Aorta (tissue), 5 donors: ENCODE measurements around the gene EEF1AKMT3. TPM values are rescaled to one million over a fixed set of nuclear protein-coding genes. Genes with fewer than 3 reads are reported as not detected.
A peak's percentile ranks its signal among the peaks of the same experiment; 100 is the strongest.

Experiments
- ATAC-seq: fragments of 200-7000 bp; cut with Tn5 transposase; one replicate; pipeline ENCODE4 v1.9.1; 2022; ENCODE audit warnings: moderate library complexity; ENCODE audit not compliant: low FRiP score
- DNase-seq, 2 donors: peaks; one replicate each; pipeline ENCODE4 v3.0.0-alpha.2; 2020
- H3K27ac ChIP-seq, 2 donors: one replicate each; pipeline ENCODE4 v1.5.1; 2013; ENCODE audit warnings: low read length in 2 of 2, mild to moderate bottlenecking in 2 of 2, moderate library complexity in 2 of 2, control low read depth in 1 of 2, inconsistent platforms in 1 of 2, low read depth in 1 of 2
- H3K27me3 ChIP-seq, 2 donors: one replicate each; pipeline ENCODE4 v1.6.1; 2013; ENCODE audit warnings: control low read depth in 1 of 2, low read length in 1 of 2, mild to moderate bottlenecking in 1 of 2, moderate library complexity in 1 of 2; ENCODE audit not compliant: insufficient read depth in 2 of 2, control insufficient read depth in 1 of 2
- H3K36me3 ChIP-seq, 2 donors: one replicate each; pipeline ENCODE4 v1.6.1; 2013; ENCODE audit warnings: control low read depth in 1 of 2, low read length in 1 of 2, mild to moderate bottlenecking in 1 of 2; ENCODE audit not compliant: insufficient read depth in 2 of 2, control insufficient read depth in 1 of 2
- H3K4me1 ChIP-seq, 2 donors: one replicate each; pipeline ENCODE4 v1.6.1; 2013; ENCODE audit warnings: low read length in 2 of 2, control low read depth in 1 of 2, mild to moderate bottlenecking in 1 of 2, moderate library complexity in 1 of 2; ENCODE audit not compliant: insufficient read depth in 2 of 2, control insufficient read depth in 1 of 2
- H3K4me3 ChIP-seq, 2 donors: one replicate each; pipeline ENCODE4 v1.5.1; 2013; ENCODE audit warnings: low read length in 2 of 2, control low read depth in 1 of 2, mild to moderate bottlenecking in 1 of 2
- H3K9me3 ChIP-seq: one replicate; pipeline ENCODE4 v1.6.1; 2013; ENCODE audit warnings: mild to moderate bottlenecking, low read length; ENCODE audit not compliant: control insufficient read depth
- WGBS, 2 donors: extraction: QIAGEN DNeasy Blood & Tissue Kit; methylation state at CpG; one replicate each; pipeline ENCODE4 v1.1.7; 2013; 5-methylcytosine and 5-hydroxymethylcytosine counted together
- intact Hi-C, 2 donors: fragments of 100-400 bp; cut with DNase I; formaldehyde crosslinking; loops; one replicate each; pipeline versions ENCODE4 v1.14.2 to v1.15.0; 2022
- polyA plus RNA-seq, 2 donors: library from polyadenylated mRNA; stranded (reverse); fragments of 200-250 nt; gene quantifications; one replicate each; pipeline ENCODE4 v1.2.3, GENCODE V29; 2013
- total RNA-seq, 2 donors: library from RNA; stranded (reverse); fragmentation: NEBNext Ultra II Directional; extraction: Animal tissue kit (Norgen Biotek cat#: 25700); gene quantifications; one replicate each; pipeline ENCODE4 v1.2.1, GENCODE V29; 2021
- donor health status: healthy with polysubstance abuse.
- donor health status: Bipolar disorder and iron deficiency.
- donor health status: DM: no; HTN: no; CAD: no.
- donor health status: DM: no; HTN: no; CAD: no.
- donor health status: DM: yes; HTN: yes; CAD: no.

EEF1AKMT3 gene
- total and polyA plus RNA-seq, 4 donors = 4.5 to 10.9 (median 7.5) TPM

DNA sequence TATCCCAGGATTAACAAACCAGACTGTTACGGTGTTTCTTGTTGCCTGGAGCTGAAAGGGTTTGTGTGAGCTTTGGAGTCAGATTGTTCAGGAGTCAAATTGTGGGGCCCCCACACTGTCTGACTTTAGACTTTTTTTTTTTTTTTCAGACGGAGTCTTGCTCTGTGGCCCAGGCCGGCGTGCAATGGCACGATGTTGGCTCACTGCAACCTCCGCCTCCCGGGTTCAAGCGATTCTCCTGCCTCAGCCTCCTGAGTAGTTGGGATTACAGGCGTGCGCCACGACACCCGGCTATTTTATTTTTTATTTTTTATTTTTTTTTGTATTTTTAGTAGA is 11.0 kb downstream of the EEF1AKMT3 start:
- Histone ChIP-seq H3K9me3 (no peaks in the 10 kb centered on the region), H3K36me3 (peaks cover 2 to 7% of the 10 kb centered on the region in 2 donors), H3K27ac (no peak overlapping the region), H3K27me3 (no peaks in the 10 kb centered on the region), H3K4me3 (peak overlapping the region; percentile 16 to 95), H3K4me1 (no peaks in the 10 kb centered on the region)
- no peak for DNase-seq
- intact Hi-C loops = loop anchor here in 1 of 2 donors (5.0 kb wide), 1 partner anchor 124 kb away; no protein-coding TSS in a partner anchor
- 84 to 86% methylated on average over 12 of the region's 12 CpGs for WGBS, 2 donors
- ATAC-seq = no peak

DNA sequence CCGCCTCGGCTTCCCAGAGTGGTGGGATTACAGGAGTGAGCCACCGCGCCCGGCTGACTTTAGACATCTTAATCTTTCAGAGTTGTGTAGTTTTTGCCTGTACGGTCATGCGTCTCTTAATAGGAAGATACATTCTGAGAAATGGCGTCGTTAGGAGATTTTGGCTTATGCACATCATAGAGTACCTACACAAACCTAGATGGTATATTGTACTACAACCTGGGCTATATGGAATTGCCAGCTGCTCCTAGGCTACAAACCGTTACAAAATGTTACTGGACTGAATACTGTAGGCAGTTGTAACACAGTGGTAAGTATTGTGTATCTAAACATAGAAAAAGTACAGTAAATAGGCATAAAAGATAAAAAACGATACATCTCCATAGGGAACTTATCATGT is 11.4 kb downstream of the EEF1AKMT3 start:
- peaks cover 2 to 7% of the 10 kb centered on the region in 2 donors for H3K36me3 ChIP-seq
- H3K4me3 ChIP-seq = no peak overlapping the region
- intact Hi-C loops = loop anchor here in 1 of 2 donors (5.0 kb wide), 1 partner anchor 123 kb away; no protein-coding TSS in a partner anchor
- H3K27ac ChIP-seq = no peak overlapping the region
- H3K9me3 ChIP-seq = no peaks in the 10 kb centered on the region
- H3K27me3 ChIP-seq = no peaks in the 10 kb centered on the region
- ATAC-seq (no peak), DNase-seq (no peak)
- WGBS, 2 donors = 92 to 93% methylated on average over 11 of the region's 11 CpGs
- no peaks in the 10 kb centered on the region for H3K4me1 ChIP-seq

DNA sequence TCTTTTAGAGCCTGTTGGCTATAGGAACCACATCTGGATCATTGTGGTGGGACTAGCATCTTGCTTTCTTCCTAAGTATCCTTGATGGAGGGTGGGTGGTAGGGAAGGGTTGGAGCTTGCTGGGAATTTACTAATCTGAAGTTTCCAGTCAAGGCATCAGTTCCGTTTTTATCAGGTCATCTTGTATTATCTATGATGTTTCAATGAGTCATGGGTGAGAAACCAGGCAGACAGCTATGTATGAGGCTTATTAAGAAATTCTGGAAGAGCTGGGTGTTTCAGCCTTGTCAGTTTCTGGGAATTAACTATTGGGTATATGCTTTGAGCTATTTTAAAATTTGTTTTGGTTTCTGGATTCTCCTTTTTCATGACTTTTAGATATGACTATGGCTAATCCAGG is 21.5 kb downstream of the EEF1AKMT3 start:
- peaks cover 4% of the 10 kb centered on the region in 2 donors for H3K36me3 ChIP-seq
- intact Hi-C loops = no loop called here
- no peak overlapping the region for H3K4me3 ChIP-seq
- H3K27me3 ChIP-seq = no peaks in the 10 kb centered on the region
- no peaks in the 10 kb centered on the region for H3K9me3 ChIP-seq
- DNase-seq = no peak
- no peaks in the 10 kb centered on the region for H3K4me1 ChIP-seq
- no peak for ATAC-seq
- WGBS, 2 donors = 21 to 25% methylated on average over 1 of the region's 1 CpG
- H3K27ac ChIP-seq = no peak overlapping the region

DNA sequence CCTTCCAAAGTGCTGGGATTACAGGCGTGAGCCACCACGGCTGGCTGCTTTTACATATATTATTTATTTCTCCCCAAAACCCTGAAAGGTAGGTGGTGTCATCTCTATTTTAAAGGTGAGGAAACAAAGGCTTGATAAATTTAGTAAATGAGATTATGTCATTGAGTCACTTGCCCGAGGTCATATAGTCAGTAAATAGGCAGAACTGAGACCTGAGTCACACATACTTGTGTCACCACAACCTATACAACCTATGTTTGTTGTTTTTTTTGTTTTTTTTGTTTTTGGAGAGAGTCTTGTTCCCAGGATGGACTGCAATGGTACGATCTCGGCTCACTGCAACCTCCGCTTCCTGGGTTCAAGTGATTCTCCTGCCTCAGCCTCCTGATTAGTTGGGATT is 22.9 kb downstream of the EEF1AKMT3 start:
- Histone ChIP-seq H3K4me1 (no peaks in the 10 kb centered on the region), H3K4me3 (no peak overlapping the region), H3K27ac (no peak overlapping the region), H3K27me3 (no peaks in the 10 kb centered on the region), H3K36me3 (peaks cover 4 to 6% of the 10 kb centered on the region in 2 donors), H3K9me3 (no peaks in the 10 kb centered on the region)
- no peak for ATAC-seq
- intact Hi-C loops = no loop called here
- 90 to 95% methylated on average over 6 of the region's 6 CpGs for WGBS, 2 donors
- no peak for DNase-seq

DNA sequence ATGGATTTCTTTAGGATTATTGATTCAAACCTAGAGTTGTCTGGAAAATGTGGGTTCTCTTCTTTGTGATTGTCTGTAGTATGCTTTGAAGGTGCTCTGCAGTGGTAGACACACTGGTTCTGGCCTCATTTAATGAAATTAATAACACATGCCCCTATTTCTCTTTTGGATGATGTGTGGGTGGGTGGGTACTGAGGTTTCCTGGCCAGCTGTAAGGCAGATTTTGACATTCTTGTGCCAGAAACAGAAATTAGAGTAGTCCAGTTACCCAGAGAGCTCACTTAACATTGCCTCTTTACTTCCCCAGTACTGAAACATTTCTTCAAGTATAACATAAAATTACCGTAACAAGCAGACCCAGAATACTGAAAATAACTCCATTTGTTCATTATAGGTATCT is 24.6 kb downstream of the EEF1AKMT3 start:
- no peak for DNase-seq
- Histone ChIP-seq H3K27me3 (no peaks in the 10 kb centered on the region), H3K36me3 (peaks cover 4 to 7% of the 10 kb centered on the region in 2 donors), H3K4me1 (no peaks in the 10 kb centered on the region), H3K4me3 (no peak overlapping the region), H3K27ac (no peak overlapping the region), H3K9me3 (no peaks in the 10 kb centered on the region)
- intact Hi-C loops = no loop called here
- WGBS, 2 donors = 89 to 93% methylated on average over 1 of the region's 1 CpG
- ATAC-seq = no peak

DNA sequence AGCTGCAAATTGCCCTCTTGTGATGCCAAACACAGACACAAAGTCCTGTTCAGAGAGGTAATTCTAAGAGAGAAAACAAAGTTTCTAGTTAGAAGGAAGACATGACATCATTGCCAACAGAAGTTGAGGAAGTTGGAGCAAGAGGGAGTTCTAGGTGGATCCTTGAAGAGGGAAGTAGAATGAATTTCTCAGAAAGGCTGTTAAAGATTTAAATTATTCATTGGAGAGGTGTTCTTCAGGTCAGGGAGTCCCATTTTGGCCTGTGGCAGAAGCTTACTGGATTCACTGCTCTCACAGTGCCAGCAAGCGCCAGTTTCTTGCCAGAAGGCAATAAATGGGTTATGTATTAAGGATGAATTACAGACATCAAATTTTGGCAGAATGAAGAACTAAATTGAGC is 25.5 kb downstream of the EEF1AKMT3 start:
- no peak for DNase-seq
- intact Hi-C loops = no loop called here
- Histone ChIP-seq H3K4me3 (no peak overlapping the region), H3K4me1 (no peaks in the 10 kb centered on the region), H3K9me3 (no peaks in the 10 kb centered on the region), H3K36me3 (peaks cover 4 to 8% of the 10 kb centered on the region in 2 donors), H3K27ac (no peak overlapping the region), H3K27me3 (no peaks in the 10 kb centered on the region)
- no peak for ATAC-seq
- 93 to 96% methylated on average over 1 of the region's 1 CpG for WGBS, 2 donors

DNA sequence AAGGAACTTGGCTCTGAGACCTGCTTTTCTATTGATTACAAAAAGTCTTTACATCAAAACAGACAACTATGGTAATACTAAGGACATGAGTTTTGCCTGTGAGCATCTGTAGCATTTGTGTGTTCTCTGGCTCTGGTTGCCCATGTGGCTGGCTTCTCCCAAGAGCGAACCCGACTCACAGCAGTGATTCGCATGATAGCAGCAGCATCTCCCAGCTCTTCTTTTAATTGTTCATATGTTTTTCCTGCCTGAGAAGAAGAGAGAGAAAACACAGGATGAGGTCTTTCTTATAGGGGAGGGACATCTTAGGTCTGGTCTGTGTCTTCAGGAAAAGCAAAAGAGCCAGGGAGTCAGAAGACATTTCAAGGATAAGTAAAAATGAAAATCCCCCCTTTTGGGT is 28.6 kb downstream of the EEF1AKMT3 start:
- Histone ChIP-seq H3K27me3 (no peaks in the 10 kb centered on the region), H3K36me3 (peaks cover 4 to 7% of the 10 kb centered on the region in 2 donors), H3K27ac (no peak overlapping the region), H3K4me1 (no peaks in the 10 kb centered on the region), H3K9me3 (no peaks in the 10 kb centered on the region), H3K4me3 (no peak overlapping the region)
- no peak for ATAC-seq
- no peak for DNase-seq
- 93 to 95% methylated on average over 3 of the region's 3 CpGs for WGBS, 2 donors
- intact Hi-C loops = no loop called here

DNA sequence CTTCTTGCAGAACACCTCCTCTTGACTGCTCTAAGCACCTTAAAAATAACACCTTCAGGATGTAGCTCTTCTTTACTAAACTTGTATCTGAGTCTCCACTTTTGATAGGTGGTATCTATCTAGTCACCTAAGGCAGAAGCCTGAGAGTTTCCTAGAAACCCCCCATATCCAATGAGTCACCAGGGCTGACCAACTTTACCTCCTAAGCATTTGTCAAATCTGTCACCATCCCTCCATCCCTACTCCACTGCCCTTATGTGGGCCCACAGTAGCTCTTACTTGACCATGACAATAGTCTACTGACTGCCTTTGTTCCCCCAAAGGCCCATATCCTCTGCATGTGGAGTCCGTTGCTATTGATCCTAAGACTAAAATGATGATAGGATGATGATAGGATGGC is 30.2 kb downstream of the EEF1AKMT3 start:
- H3K36me3 ChIP-seq = peaks cover 0 to 8% of the 10 kb centered on the region in 2 donors

DNA sequence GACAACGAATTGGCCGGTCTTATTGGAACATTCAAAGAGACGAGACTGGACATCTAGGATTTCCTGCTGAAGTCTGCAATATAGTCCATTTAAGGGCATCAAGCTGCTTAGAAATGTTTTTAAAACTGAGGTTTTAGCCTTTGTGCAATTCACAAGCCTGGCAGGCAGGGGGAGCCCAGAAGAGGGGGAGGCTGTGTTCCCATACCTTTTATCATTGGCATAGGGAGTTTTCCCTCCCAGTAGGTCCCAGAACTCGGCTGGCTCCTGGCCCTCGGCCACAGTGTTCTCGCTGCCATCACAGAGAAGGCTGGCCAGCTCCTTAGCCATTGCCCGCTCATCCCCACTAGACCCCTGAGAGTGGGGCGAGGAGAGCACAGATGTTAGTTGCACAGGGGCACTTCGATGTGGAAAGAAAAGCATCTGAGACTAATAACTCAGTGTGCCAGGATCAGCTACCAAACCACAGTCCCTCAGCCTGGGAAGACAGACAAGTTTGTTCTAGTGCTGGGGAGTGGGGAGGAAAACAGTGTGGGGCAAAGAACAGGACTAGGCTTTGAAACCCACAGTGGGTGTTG is 31.0 kb downstream of the EEF1AKMT3 start:
- no peaks in the 10 kb centered on the region for H3K27me3 ChIP-seq
- intact Hi-C loops = loop anchor here in 1 of 2 donors (2.0 kb wide), 1 partner anchor 101 kb away; no protein-coding TSS in a partner anchor
- 7 to 12% methylated on average over 9 of the region's 9 CpGs for WGBS, 2 donors
- no peak overlapping the region for H3K4me3 ChIP-seq
- H3K9me3 ChIP-seq = no peaks in the 10 kb centered on the region
- ATAC-seq (peak; percentile 82), DNase-seq (peak; percentile 65 to 87)
- H3K4me1 ChIP-seq = no peaks in the 10 kb centered on the region
- H3K27ac ChIP-seq = no peak overlapping the region
- H3K36me3 ChIP-seq = peaks cover 2 to 10% of the 10 kb centered on the region in 2 donors

More for the DNA sequence above, 30.2 kb downstream of the EEF1AKMT3 start:
- no peak overlapping the region for H3K4me3 ChIP-seq
- H3K4me1 ChIP-seq = no peaks in the 10 kb centered on the region
- WGBS, 2 donors = 86 to 93% methylated on average over 1 of the region's 1 CpG
- H3K27ac ChIP-seq = no peak overlapping the region
- no peak for DNase-seq
- ATAC-seq = no peak
- H3K27me3 ChIP-seq = no peaks in the 10 kb centered on the region
- intact Hi-C loops = loop anchor here (1.0 to 2.0 kb wide), 2 partner anchors 102 to 103 kb away; no protein-coding TSS in a partner anchor
- H3K9me3 ChIP-seq = no peaks in the 10 kb centered on the region
